DMS79 (cell line): ENCODE measurements around the gene TMEM175.
"Not testable (repeated sequence)": the region's sequence is repeated elsewhere in the genome, so short reads cannot be mapped to it uniquely, and the experiment has no call there.

Experiments
- DNase-seq: peaks from one replicate; lab custom pipeline; 2025; lab: John Stamatoyannopoulos, UW

Gene TMEM175

GRCh38 chr4:970854-971520 is 38.7 kb downstream of the TMEM175 start:
- DNase-seq = no peak

- DNase-seq = no peak
These were observed 39.6 kb downstream of the TMEM175 start for GRCh38 chr4:971666-972500.

GRCh38 chr4:972651-973424 is 40.6 kb downstream of the TMEM175 start:
- DNase-seq = no peak

GRCh38 chr4:973431-974397 is 41.5 kb downstream of the TMEM175 start, which contains the start of gene DGKQ:
DGKQ (minus strand) TSS chr4:973569; CDS start chr4:973482, 87 bp downstream.
- DNase-seq = no peak

- no peak for DNase-seq
These were observed 42.4 kb downstream of the TMEM175 start for GRCh38 chr4:974668-975067.

GRCh38 chr4:976016-976415 is 43.8 kb downstream of the TMEM175 start:
- not testable (repeated sequence) for DNase-seq

- no peak for DNase-seq
These were observed 46.9 kb downstream of the TMEM175 start for GRCh38 chr4:978957-979701.

GRCh38 chr4:982291-982690 is 50.0 kb downstream of the TMEM175 start:
- no peak for DNase-seq

GRCh38 chr4:982814-983213 is 50.6 kb downstream of the TMEM175 start:
- DNase-seq = no peak

GRCh38 chr4:984336-985054 is 52.2 kb downstream of the TMEM175 start:
- DNase-seq = no peak

GRCh38 chr4:985123-985830 is 53.0 kb downstream of the TMEM175 start:
- no peak for DNase-seq

- no peak for DNase-seq
These were observed 54.2 kb downstream of the TMEM175 start for GRCh38 chr4:986428-986878.

- peak; percentile 14 for DNase-seq
These were observed 54.8 kb downstream of the TMEM175 start, which contains the start of gene IDUA for GRCh38 chr4:986879-987623. IDUA (plus strand) TSS chr4:987044; CDS start chr4:987085, 41 bp downstream.

GRCh38 chr4:987624-988513 is 55.6 kb downstream of the TMEM175 start:
- no peak for DNase-seq

GRCh38 chr4:988726-989721 is 56.8 kb downstream of the TMEM175 start:
- DNase-seq = no peak
